SK-N-MC (cell line): ENCODE data around the gene CADPS.

Experiments used
- EZH2 ChIP-seq: fragments of 200-600 bp; sonication (generic); IDR thresholded peaks from one replicate; pipeline ENCODE4 v1.6.1; 2017; ENCODE audit warnings: antibody characterized with exemption
- POLR2AphosphoS5 ChIP-seq: IDR thresholded peaks from 2 replicates; pipeline ENCODE4 v1.6.1; 2012; ENCODE audit warnings: mild to moderate bottlenecking, low read depth, low read length, borderline replicate concordance

- TF ChIP-seq POLR2AphosphoS5, result no peak
- TF ChIP-seq EZH2, result no peak
Measured at GRCh38 chr3:62546266-62546665, 328.9 kb downstream of the CADPS start.
